Stimulated activated CD8-positive, alpha-beta memory T cell treated with anti-CD3 and anti-CD28 coated beads, Interleukin-12 subunit alpha, Interleukin-12 subunit beta, amount 100 ng/mL, for 24 hours (primary cell): ENCODE results near the gene ANKRD36B.
A peak's percentile ranks its signal among the peaks of the same experiment; 100 is the strongest.
"Not testable (repeated sequence)": the region's sequence is repeated elsewhere in the genome, so short reads cannot be mapped to it uniquely, and the experiment has no call there.

Source experiments
- DNase-seq: peaks from one replicate; pipeline ENCODE4 v3.0.0-alpha.2; 2020; ENCODE audit errors: extremely low read depth

The ANKRD36B gene

DNA sequence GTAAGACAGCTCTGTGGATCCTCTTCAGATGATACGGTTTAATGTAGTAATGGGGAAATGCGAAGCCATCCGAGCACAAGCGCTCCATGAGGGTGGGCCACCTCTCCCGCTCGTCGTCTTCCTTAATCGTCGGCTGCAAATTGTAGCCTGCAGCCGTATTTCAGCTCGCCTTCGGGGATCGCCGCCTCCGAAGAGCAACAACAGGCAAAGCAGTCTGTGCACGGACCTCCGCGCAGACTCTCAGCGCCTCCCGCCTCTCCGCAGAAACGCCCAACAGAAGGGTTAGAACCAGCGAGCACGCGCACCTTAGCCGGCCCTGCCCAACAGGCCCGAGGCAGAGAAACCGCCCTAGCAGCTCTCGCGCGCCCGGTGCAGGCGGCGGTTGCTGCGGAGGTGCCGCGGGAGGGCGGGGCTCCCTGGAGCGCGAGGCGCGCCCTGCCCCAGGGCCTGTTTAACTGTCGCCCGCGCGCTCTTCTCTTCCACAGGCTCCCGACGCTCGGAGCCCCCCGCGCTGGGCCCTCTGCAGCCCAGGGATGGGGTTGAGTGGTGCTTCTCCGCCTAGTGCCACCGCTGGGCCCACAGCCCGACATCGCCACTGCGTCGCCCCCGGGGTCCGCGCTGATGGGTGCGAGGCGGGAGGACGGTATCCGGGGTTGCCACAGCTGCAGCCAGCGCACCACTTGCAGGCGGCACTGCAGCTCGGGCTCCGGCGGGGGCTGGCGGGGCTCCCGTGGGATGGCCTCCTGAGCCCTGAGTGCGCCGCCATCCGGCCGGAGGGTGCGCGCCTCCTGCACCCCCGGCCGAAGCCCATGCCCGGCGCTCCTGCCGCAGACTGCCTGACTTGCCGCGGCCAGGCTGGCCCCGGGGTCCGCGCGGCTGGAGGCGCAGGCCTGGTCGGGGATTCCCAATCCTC is at the start of gene ANKRD36B:
Gene ANKRD36B (minus strand): TSS at position 280 of the 913 bp plus-strand sequence. CDS start 192 bp downstream, at position 88.
- peak; percentile 34 for DNase-seq

DNA sequence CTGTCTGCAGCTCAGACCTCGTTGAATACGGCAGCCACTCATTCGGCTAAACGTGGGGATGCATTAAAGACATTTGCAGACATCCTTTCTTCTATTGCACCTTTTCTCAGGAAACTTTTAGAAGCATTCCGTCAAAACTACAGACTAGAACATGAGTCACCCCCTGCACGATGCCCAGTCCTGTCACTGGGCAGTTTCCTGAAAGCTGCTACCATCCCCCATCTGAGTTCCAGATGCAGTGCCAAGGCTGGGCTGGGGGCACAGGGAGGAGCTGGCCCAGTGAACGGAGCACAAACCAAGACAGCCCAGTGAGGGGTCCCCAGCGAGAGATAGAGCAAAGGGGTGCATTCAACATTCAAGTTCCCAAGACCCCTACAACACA is 36.4 kb upstream of the ANKRD36B start:
- not testable (repeated sequence) for DNase-seq

DNA sequence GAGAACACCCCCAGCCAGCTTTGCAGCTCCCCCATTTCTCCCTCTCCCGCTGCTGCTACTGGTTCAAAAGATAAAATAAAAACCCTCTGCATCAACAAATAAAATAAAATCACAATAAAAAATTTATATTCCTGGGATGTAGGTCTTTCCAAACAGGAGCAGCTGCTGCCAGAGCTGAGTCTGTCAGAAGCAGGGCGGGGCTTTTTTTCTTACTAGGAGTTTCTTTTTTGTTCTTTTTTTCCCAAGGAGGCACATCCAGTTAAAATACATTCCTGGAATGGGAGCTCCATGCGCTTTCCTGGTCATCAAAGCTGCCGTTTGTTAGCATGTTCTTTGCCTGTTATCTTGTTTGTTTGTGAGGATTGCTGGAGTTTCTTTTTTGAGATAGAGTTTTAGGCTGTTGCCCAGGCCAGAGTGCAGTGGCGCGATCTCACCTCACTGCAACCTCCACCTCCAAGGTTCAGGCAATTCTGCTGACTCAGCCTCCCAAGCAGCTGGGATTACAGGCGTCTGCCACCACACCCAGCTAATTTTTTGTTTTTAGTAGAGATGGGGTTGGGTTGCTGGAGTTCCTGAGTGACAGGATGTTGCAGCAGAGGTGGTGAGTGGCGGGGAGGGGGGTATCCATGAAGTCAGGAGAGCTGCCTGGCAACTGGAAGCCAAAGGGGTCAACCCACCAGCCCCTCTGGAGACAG is 35.8 kb upstream of the ANKRD36B start:
- not testable (repeated sequence) for DNase-seq

DNA sequence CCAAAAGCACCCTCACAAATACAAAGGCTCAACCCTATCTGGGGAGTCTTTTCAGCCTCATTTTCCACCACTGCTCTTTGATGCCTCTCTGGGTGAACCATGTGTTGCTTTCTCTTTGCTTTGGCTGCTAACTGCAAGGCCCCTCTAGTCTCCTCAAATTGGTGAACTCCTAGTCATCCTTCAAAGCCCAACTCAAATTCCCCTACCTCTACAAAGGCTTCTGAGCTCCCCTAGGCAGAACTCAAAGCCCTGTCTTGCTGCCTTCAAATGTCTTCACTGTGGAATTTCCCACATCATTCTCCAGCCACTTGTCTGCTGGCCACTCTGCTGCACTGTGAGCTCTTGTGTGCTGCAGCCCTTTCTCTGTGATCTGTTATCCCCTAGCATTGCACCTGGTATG is 33.3 kb upstream of the ANKRD36B start:
- not testable (repeated sequence) for DNase-seq

DNA sequence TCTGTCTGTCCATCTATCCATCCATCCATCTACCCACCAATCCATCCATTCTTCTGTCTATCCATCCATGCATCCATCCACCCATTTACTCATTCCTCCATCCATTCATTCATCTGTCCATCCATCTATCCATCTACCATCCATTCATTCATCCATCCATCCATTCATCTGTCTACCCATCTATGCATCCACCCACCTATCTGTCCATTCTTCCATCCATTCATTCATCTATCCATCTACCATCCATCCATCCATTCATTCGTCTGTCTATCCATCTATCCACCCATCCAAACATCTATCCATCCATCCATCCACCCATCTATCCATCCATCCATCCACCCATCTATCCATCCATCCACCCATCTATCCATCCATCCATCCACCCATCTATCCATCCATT is 30.8 kb upstream of the ANKRD36B start:
- not testable (repeated sequence) for DNase-seq

DNA sequence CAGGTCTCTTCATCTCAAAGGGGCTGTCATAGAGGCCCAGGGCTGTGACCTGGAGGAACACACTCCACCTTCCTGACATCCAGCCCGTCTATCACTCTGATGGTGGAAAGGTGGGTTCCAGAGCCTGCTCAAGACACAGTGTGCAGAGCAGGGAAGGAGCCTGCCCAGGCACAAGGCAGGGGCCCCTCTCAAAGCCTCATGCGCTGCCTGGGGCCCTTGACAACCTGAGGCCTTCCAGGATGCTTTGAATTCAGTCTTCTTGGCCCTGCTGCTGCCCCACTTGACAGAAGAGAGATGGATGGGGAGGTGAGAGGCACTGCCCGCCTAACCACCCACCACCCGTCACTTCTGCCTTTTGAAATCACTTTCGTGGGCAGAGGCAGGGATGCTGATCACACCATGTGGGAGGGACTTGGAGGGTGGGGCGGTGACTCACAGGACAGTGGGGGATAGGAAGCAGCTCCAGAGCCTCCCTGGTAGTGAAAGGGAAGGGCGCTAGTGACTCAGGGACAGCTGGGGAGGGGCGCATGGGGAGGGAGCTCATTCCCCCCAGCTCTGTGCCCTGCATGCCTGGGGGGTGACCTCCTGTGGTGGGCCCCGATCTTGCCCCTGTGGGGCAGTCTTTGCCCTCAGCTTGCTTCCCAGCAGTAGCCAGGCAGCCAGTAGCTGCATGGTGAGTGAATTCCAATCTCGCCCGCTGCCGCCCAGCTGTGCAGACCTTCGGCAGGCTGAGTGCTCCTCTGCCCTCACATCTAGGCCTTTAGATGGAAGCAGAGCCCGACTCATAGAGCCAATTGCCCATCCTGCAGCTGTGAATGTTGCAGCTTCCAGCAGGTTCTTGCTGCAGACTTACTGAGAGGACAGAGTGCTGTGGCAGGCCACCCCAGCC is 29.5 kb upstream of the ANKRD36B start:
- not testable (repeated sequence) for DNase-seq

DNA sequence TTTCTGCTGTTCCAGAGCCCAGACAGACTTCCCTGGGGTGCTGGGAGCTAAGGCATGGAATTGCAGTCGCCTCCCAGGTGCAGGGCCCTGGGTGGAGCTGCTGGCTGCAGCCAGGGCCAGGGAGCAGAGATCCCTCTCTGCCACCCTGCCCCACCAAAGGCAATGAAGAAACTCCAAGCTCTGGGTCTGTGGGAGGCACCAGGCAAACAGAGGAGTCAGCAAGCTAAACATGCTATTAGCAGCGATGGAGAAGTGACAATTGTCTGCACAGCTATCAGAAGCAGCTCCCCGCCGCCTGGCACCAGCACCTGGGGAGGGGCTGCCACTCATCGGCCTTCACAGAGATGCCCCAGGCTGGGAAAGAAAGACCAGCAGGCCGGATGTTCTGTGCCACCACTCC is 28.2 kb upstream of the ANKRD36B start:
- DNase-seq = no peak

DNA sequence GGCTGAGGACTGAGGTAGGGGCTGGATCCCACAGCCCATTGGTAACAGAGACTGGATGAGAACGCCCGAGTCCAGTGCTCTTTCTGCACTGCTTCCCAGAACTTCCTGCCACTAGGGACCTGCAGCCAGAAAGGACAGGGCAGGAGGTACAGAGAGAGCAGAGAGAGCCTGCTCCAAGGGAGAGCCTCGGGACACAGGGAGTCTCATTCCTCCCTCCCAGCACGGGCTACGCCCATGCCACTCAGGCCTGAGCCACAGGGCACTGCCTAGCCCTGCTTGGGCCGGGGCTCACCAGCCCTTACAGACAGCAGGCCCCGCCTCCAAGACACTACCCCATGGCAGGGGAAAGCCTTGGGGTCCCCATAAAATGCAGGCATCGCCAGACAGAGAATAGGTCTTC is 26.1 kb upstream of the ANKRD36B start:
- DNase-seq = not testable (repeated sequence)

DNA sequence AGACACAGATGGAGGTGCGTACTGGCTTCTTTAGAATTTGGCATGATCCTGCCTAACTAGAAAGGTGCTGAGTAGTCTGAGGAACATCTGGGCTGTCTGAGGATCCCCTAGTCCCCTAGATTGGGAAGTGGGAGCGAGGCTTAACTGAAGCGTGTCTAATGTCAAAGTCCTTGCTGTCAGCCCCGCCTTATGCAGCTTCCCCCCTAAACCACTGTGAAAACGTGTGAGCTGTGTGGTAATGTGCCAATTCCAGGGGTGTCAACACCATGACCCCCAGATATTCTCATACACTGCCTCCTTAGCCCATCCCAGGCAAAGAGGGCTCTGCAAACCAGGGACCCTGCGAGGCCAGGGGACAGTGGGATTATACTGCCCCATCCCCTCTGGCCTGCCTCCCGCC is 22.2 kb upstream of the ANKRD36B start:
- not testable (repeated sequence) for DNase-seq

DNA sequence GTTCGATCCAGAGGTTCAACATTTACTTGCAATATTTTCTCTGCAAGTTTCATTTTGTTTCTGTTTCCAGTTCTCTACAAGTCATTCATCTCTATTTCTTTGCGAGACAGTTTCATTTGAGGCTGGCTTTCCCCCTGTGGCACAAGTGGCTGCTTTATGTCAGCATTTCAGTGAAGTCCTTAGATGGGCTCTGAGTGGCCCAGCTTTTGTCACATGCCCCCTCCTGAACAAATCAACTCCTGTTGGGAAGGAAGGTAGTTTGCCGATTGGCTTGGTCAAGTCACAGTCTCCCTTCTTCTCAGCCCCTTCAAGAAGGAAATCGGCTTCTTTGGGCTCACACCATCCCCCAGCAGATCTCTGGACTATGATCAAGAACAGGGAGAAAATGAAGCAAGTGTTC is 19.1 kb upstream of the ANKRD36B start:
- DNase-seq = not testable (repeated sequence)

DNA sequence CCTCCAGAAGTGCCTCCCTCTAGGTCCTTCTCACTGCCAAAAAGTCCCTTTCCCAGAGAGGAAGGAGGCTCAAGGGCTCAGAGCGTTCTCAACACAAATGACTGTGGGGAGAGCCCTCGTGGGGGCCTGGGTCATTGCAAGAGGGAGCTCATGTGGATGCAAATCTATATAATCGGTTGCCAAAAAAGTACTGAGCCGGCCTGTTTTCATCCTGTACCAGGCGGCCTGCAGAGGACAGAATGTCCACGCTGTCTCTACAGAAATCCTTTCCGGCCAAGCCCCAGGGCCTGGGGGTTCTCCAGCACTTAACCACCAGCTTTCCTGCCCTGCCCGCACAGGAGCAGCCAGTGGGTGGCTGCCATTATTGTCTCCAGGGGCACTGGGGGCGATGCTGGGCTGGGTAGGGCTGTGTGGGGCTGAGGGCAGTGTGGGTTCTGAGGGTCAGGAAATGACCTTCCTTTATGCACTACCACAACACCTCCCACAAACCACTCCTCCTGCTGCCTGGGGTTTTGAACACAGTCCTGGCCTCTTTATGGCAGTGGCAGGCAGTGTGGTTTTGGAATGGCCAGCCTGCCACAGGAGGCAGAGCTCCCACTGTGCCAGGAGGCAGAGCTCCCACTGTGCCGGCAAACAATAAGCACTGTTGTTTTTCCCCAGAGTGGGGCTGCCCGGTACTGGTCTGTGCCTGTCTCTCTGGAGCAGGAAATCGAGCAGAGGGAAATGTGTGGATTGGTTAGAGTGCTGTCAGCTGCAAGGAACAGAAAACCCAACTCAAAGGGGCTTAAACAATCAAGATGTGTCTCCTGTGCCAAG is 16.1 kb upstream of the ANKRD36B start:
- not testable (repeated sequence) for DNase-seq

DNA sequence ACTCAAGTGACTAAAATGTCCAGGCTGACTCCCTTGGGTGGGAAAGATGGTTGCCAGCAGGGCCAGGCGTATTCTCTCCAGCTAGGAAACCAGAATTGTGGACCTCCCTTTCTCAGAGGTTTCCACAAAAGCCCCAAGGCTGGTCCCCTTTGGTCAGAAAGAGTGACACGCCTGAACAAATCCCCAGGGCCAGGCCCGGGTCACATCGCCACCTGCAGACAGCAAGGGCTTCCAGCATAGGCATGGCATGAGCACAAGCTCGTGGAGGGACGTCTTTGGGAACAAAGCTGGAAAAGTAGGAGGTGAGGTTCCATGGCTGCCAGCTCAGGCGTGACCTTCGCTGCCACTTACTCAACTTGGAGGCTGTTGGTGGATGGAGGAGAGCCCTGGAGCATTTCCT is 15.4 kb upstream of the ANKRD36B start:
- not testable (repeated sequence) for DNase-seq

DNA sequence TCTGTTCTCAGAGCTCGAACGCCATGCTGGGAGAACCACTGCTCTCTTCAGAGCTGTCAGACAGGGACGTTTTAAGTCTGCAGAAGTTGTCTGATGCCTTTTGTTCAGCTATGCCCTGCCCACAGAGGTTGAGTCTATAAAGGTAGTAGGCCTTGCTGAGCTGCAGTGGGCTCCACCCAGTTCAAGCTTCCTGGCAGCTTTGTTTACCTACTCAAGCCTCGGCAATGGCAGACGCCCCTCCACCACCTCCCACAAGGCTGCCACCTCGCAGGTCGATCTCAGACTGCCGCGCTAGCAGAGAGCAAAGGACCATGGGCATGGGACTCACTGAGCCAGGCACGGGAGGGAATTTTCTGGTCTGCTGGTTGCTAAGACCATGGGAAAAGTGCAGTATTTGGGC is 11.9 kb upstream of the ANKRD36B start:
- DNase-seq = not testable (repeated sequence)

DNA sequence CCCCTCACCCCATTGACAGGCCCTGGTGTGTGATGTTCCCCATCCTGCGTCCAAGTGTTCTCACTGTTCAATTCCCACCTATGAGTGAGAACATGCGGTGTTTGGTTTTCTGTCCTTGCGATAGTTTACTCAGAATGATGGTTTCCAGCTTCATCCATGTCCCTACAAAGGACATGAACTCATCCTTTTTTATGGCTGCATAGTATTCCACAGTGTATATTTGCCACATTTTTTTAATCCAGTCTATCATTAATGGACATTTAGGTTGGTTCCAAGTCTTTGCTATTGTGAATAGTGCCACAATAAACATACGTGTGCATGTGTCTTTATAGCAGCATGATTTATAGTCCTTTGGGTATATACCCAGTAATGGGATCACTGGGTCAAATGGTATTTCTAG is 6.5 kb upstream of the ANKRD36B start:
- not testable (repeated sequence) for DNase-seq

DNA sequence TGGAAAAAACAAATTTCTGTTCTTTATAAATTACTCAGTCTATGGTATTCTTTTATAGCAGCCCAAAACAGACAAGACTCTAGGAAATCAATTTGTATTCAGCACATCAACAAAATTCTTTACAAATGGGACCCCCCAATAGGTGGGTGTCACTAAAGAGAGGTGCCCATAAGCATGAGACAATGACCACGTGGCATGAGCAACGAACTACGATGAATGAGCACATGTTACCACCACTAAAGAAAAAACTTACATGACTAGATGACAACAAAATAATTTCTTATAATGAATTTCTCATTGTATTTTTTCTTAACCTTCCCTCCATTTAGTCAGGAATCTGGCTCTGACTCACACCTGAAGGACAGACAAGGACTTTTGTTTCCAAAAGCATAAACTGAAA is 3.8 kb upstream of the ANKRD36B start:
- not testable (repeated sequence) for DNase-seq

DNA sequence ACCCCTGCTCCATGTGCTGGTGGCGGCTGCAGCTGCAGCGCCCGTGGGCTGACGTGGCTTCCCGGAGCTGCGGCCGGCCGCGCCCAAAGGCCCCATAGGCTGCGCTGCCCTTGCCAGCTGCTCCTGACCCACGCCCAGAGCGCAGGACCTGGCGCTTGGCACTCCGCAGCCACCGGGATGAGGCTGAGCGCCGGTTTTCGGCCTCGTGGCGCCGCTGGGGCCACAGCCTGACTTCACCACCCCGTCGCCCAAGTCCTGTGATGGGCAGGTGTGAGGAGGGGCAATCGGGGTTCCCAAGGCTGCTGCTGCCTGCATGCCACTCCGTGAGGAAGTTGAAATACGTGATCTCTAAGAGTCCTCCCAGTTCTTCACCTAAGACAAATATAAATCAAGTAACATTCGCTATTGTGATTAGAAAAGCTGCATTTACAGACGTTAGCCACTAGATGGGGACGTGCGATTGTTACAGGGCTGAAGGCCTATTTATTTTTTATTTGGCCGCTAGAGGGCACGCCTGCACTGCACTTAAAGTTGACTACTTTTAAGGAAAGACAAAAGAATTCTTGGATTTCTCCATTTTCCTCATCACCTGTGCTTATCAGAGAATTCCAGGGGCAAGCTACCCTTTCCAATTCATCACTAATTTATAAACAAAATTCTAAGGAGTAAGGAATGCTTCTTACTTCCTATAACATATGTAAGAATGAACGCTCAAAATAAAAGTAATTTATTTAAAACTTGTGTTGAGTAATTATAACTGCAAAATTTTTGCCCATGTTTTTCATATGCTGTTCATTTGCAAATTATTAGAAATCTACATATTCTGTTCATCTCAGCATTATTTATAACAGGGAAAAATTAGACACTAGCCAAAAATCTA is 1.1 kb upstream of the ANKRD36B start:
- DNase-seq = peak; percentile 31

DNA sequence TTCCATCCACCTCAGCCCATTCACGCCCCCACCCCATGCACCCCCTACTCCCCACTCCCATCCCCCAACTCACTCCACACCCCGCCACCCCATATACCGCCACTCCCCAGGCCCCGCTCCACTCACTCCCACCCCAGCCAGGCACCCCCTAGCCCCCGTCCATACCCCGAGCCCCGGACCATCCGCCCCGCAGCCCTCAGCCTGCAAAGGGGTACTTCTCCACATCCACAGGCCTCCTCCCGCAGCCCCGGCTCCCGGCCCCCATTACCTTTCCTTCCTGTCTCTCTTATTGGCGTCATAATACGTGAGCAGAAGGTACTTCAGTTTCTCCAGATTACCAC is 450 bp downstream of the ANKRD36B start:
- not testable (repeated sequence) for DNase-seq

DNA sequence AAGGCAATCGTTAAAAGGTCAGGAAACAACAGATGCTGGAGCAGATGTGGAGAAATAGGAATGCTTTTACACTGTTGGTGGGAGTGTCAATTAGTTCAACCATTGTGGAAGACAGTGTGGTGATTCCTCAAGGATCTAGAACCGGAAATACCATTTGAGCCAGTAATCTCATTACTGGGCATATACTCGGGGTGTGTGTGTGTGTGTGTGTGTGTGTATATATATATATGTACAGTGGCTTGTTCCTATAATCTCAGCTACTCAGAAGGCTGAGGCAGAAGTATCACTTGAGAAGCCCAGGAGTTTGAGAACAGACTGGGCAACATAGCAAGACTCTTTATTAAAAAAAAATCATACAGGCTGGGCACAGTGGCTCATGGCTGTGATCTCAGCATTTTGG is 24.0 kb downstream of the ANKRD36B start:
- not testable (repeated sequence) for DNase-seq

DNA sequence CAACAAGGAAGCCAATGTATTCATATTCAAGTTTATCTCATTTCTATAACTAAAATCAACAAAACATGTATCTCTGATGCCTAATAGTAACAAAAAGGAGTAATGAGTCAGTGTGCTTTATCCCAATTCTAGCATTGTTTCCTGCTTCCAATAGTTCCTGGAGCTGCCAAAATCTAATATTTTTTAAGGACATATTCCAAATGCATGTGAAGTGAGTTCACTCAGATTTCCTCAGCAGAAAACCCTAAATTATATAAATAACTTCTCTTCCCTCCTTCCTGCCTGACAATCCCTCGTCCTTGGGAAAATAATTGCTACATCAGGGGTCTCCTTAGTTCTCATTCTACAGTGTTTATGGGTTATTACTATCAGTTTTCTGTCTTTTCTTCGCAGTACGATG is 37.3 kb downstream of the ANKRD36B start:
- DNase-seq = not testable (repeated sequence)

DNA sequence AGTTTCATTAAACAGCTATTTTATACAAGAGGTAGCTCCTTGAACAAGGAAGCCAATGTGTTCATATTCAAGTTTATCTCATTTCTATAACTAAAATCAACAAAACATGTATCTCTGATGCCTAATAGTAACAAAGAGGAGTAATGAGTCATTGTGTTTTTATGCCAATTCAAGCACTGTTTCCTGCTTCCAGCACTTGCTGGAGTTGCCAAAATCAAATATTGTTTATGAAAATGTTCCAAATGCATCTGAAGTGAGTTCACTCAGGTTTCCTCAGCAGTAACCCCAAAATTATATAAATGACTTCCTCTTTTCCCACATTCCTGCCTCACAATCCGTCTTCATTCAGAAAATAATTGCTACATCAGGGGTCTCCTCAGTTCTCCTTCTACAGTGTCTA is 39.2 kb downstream of the ANKRD36B start:
- DNase-seq = not testable (repeated sequence)
